K562 (cell line): Measurements from ENCODE around the gene NOL8. TPM values are rescaled to one million over a fixed set of nuclear protein-coding genes. Genes with fewer than 3 reads are reported as not detected.

ENCODE experiments used
- CGGBP1 ChIP-seq: fragments of 250-450 bp; sonication (Bioruptor Pico); IDR thresholded peaks from 2 replicates; pipeline ENCODE4 v1.9.0; 2021; ENCODE audit warnings: mild to moderate bottlenecking
- CHD1 ChIP-seq: fragments of 200-600 bp; sonication (generic); IDR thresholded peaks from one replicate; pipeline ENCODE4 v1.6.1; 2012; ENCODE audit warnings: mild to moderate bottlenecking, moderate library complexity, low read length, inconsistent platforms
- ELF1 ChIP-seq: fragments of 200-800 bp; sonication (Bioruptor generic); IDR thresholded peaks from 2 replicates; pipeline ENCODE4 v1.6.1; 2016; ENCODE audit warnings: missing genetic modification characterization, missing compliant biosample characterization
- GATAD2B ChIP-seq: fragments of 450-650 bp; IDR thresholded peaks from 2 replicates; pipeline ENCODE4 v1.6.1; 2017; ENCODE audit warnings: mild to moderate bottlenecking, borderline replicate concordance
- HBP1 ChIP-seq: fragments of 450-650 bp; formaldehyde crosslinking; IDR thresholded peaks from 2 replicates; pipeline ENCODE4 v1.4.0; 2022; ENCODE audit warnings: missing genetic modification characterization
- HCFC1 ChIP-seq: IDR thresholded peaks from 2 replicates; pipeline ENCODE4 v1.6.1; 2012; ENCODE audit warnings: low read depth, low read length, improper control_type of control experiment
- HLTF ChIP-seq: fragments of 450-650 bp; IDR thresholded peaks from 2 replicates; pipeline ENCODE4 v1.6.1; 2016
- HNRNPH1 ChIP-seq: fragments of 200-400 bp; formaldehyde crosslinking; optimal IDR thresholded peaks from 2 replicates; pipeline ENCODE3; 2017; ENCODE audit warnings: low read depth, mild to moderate bottlenecking, low read length, moderate library complexity
- MAZ ChIP-seq, 2 experiments: fragments of 450-650 bp in 1 of 2; sonication (generic) in 1 of 2; formaldehyde crosslinking; IDR thresholded peaks in 1 of 2; conservative IDR thresholded peaks in 1 of 2; 2 replicates each; pipeline versions ENCODE4 v1.4.0 to v1.5.0; 2020; ENCODE audit warnings: mild to moderate bottlenecking in 1 of 2, missing genetic modification reagents in 1 of 2
- RB1 ChIP-seq: fragments of 450-650 bp; IDR thresholded peaks from 2 replicates; pipeline ENCODE4 v1.6.1; 2017; ENCODE audit warnings: low read depth, mild to moderate bottlenecking
- RFX1 ChIP-seq: fragments of 450-650 bp; IDR thresholded peaks from 2 replicates; pipeline ENCODE4 v1.6.1; 2016; ENCODE audit warnings: mild to moderate bottlenecking, moderate library complexity
- SIN3B ChIP-seq: fragments of 450-650 bp; IDR thresholded peaks from 2 replicates; pipeline ENCODE4 v1.6.1; 2017; ENCODE audit warnings: low read depth, mild to moderate bottlenecking, moderate library complexity
- SMARCC2 ChIP-seq: fragments of 450-650 bp; IDR thresholded peaks from 2 replicates; pipeline ENCODE4 v1.6.1; 2017; ENCODE audit warnings: antibody characterized with exemption, moderate library complexity, mild to moderate bottlenecking, low read depth
- SP2 ChIP-seq: IDR thresholded peaks from 2 replicates; pipeline ENCODE4 v1.6.1; 2011; ENCODE audit warnings: mild to moderate bottlenecking, low read depth, low read length, moderate library complexity; ENCODE audit not compliant: poor library complexity, severe bottlenecking; ENCODE audit errors: extremely low read depth
- SRSF3 ChIP-seq: fragments of 200-400 bp; formaldehyde crosslinking; IDR thresholded peaks from 2 replicates; pipeline ENCODE4 v1.6.1; 2016; ENCODE audit warnings: mild to moderate bottlenecking, low read length, moderate library complexity; ENCODE audit not compliant: insufficient read depth
- STAG1 ChIP-seq: sonication (generic); formaldehyde crosslinking; IDR thresholded peaks from 2 replicates; pipeline ENCODE4 v1.5.0; 2020; ENCODE audit warnings: missing genetic modification reagents, borderline replicate concordance
- TAF1 ChIP-seq: IDR thresholded peaks from 2 replicates; pipeline ENCODE4 v1.6.1; 2011; ENCODE audit warnings: mild to moderate bottlenecking, low read length, moderate library complexity; ENCODE audit not compliant: insufficient read depth, control insufficient read depth, severe bottlenecking; ENCODE audit errors: extremely low read depth
- TCF15 ChIP-seq: fragments of 250-450 bp; sonication (Bioruptor Pico); IDR thresholded peaks from 2 replicates; pipeline ENCODE4 v1.8.0; 2022; ENCODE audit warnings: moderate library complexity, mild to moderate bottlenecking, inconsistent platforms
- TRIM24 ChIP-seq, 2 experiments: fragments of 450-650 bp; IDR thresholded peaks; 2 replicates each; pipeline ENCODE4 v1.6.1; 2016
- ZMIZ1 ChIP-seq, 2 experiments: fragments of 150-350 bp in 1 of 2; IDR thresholded peaks; 2 replicates each; pipeline ENCODE4 v1.6.1; 2012 to 2016; ENCODE audit warnings: low read depth in 2 of 2, low read length in 2 of 2, mild to moderate bottlenecking in 1 of 2, moderate library complexity in 1 of 2
- ZNF395 ChIP-seq: fragments of 200-800 bp; sonication (Bioruptor generic); IDR thresholded peaks from 2 replicates; pipeline ENCODE4 v1.6.1; 2017; ENCODE audit warnings: missing genetic modification characterization, missing compliant biosample characterization
- ZNF695 ChIP-seq: fragments of 450-650 bp; formaldehyde crosslinking; IDR thresholded peaks from 2 replicates; pipeline ENCODE4 v1.4.0; 2020; ENCODE audit warnings: mild to moderate bottlenecking, moderate library complexity
- polyA plus RNA-seq, 8 experiments: library from polyadenylated mRNA; depleted of rRNA in 4 of 8; stranded (reverse) in 5 of 8; unstranded in 3 of 8; fragments of >200 nt; fragmentation: Nextera tagmentation in 2 of 8; fragmentation: Illumina TruSeq in 1 of 8; extraction: Ambion mirVana in 2 of 8; extraction: Trizol in 1 of 8; gene quantifications; 2 replicates each; pipeline versions ENCODE4 v1.2.1 to v1.2.3, GENCODE V29; 2011 to 2014; ENCODE audit warnings: inconsistent platforms in 1 of 8, missing spikeins in 1 of 8
- total RNA-seq, 7 experiments: library from RNA; depleted of rRNA in 6 of 7; stranded (reverse); fragments of >200 nt in 6 of 7; fragmentation: Illumina TruSeq in 2 of 7; extraction: Trizol in 2 of 7; gene quantifications; 2 replicates each; pipeline versions ENCODE4 v1.2.1 to v1.2.3, GENCODE V29; 2011 to 2021; ENCODE audit warnings: low replicate concordance in 1 of 7

Gene NOL8
- total and polyA plus RNA-seq, 9 of the 15 experiments (the other 6 are each of a cell fraction or from before 2014, with no cell fraction given) = 51.3 to 91.5 (median 58.7) TPM

GRCh38 chr9:92295240-92295790 is 29.8 kb downstream of the NOL8 start (continued):
- TF ChIP-seq HBP1 = no peak
- TF ChIP-seq STAG1 (CRISPR knock-in tag) = no peak
- TF ChIP-seq CGGBP1 (CRISPR knock-in tag) = no peak
- no peak for TF ChIP-seq SIN3B
- no peak for TF ChIP-seq TCF15 (CRISPR knock-in tag)
- TF ChIP-seq TAF1 = peak; percentile 20
- TF ChIP-seq ZNF395 (CRISPR knock-in tag) = peak; percentile 80; the same call in 1 of the 2 replicates
- no peak for TF ChIP-seq RB1
- no peak for TF ChIP-seq RFX1
- no peak for TF ChIP-seq ZMIZ1 (IDR thresholded peaks at IDR 0.05; ENCODE audit: low read depth in 2 of 2, low read length in 2 of 2)
- no peak for TF ChIP-seq SP2
- TF ChIP-seq ZNF695 (CRISPR knock-in tag) = no peak
- peak; percentile 34; the same call in 1 of the 2 replicates for TF ChIP-seq SMARCC2
- TF ChIP-seq MAZ (CRISPR knock-in tag; conservative IDR thresholded peaks at IDR 0.05 in 1 of 2, IDR thresholded peaks at IDR 0.05 in 1 of 2) = peak in 1 of 2 experiments; percentile 16; a peak in 1 of 4 replicates
- TF ChIP-seq HLTF = no peak; the same call in 1 of the 2 replicates
- no peak for TF ChIP-seq GATAD2B
- TF ChIP-seq HNRNPH1 = no peak
- TF ChIP-seq HCFC1 = no peak
- no peak for TF ChIP-seq CHD1
- no peak for TF ChIP-seq SRSF3
- peak; percentile 32 to 66; a peak in 3 of 4 replicates for TF ChIP-seq TRIM24 (IDR thresholded peaks at IDR 0.05)
- TF ChIP-seq ELF1 (tag) = no peak
